ENCODE results near the gene MBNL2.

MBNL2 gene

GRCh38 chr13:97339019-97339987, 117.2 kb downstream of the MBNL2 start:
- in situ Hi-C loops (cut with HindIII; ENCODE audit: low pct_ligation_motif_present, low sequenced_read_pairs) = no loop called here
- Histone ChIP-seq H3K27me3 (replicated peaks) (no peaks in the 10 kb centered on the region), H3K27ac (no peak overlapping the region), H3K36me3 (replicated peaks) (peaks cover 20% of the 10 kb centered on the region), H3K4me3 (ENCODE audit: low read depth, low read length) (no peak overlapping the region)
- no peak for TF ChIP-seq CTCF (IDR thresholded peaks at IDR 0.05; ENCODE audit: low read depth, low read length, missing control alignments)
- DNase-seq = peak; percentile 34

- H3K27ac ChIP-seq = no peak overlapping the region
- in situ Hi-C loops (cut with HindIII; ENCODE audit: low pct_ligation_motif_present, low sequenced_read_pairs) = no loop called here
These were observed 118.0 kb downstream of the MBNL2 start for GRCh38 chr13:97339988-97340749.

GRCh38 chr13:97341135-97341534, 119.0 kb downstream of the MBNL2 start:
- Histone ChIP-seq H3K36me3 (replicated peaks) (peaks cover 16% of the 10 kb centered on the region), H3K27ac (no peak overlapping the region), H3K4me3 (ENCODE audit: low read depth, low read length) (no peak overlapping the region), H3K27me3 (replicated peaks) (no peaks in the 10 kb centered on the region)
- no peak for DNase-seq
- in situ Hi-C loops (cut with HindIII; ENCODE audit: low pct_ligation_motif_present, low sequenced_read_pairs) = no loop called here
- no peak for TF ChIP-seq CTCF (IDR thresholded peaks at IDR 0.05; ENCODE audit: low read depth, low read length, missing control alignments)

More at GRCh38 chr13:97339988-97340749, 118.0 kb downstream of the MBNL2 start:
- TF ChIP-seq CTCF (IDR thresholded peaks at IDR 0.05; ENCODE audit: low read depth, low read length, missing control alignments) = no peak
- DNase-seq = no peak
- H3K4me3 ChIP-seq (ENCODE audit: low read depth, low read length) = no peak overlapping the region
- H3K36me3 ChIP-seq (replicated peaks) = peaks cover 20% of the 10 kb centered on the region
- no peaks in the 10 kb centered on the region for H3K27me3 ChIP-seq (replicated peaks)

- DNase-seq = no peak
- no peak overlapping the region for H3K27ac ChIP-seq
- no peak for TF ChIP-seq CTCF (IDR thresholded peaks at IDR 0.05; ENCODE audit: low read depth, low read length, missing control alignments)
- H3K36me3 ChIP-seq (replicated peaks) = peaks cover 15% of the 10 kb centered on the region
- no peak overlapping the region for H3K4me3 ChIP-seq (ENCODE audit: low read depth, low read length)
- in situ Hi-C loops (cut with HindIII; ENCODE audit: low pct_ligation_motif_present, low sequenced_read_pairs) = no loop called here
- no peaks in the 10 kb centered on the region for H3K27me3 ChIP-seq (replicated peaks)
These were observed 120.0 kb downstream of the MBNL2 start for GRCh38 chr13:97342136-97342535.

GRCh38 chr13:97342936-97343335, 120.8 kb downstream of the MBNL2 start:
- H3K27me3 ChIP-seq (replicated peaks) = no peaks in the 10 kb centered on the region
- no peak for DNase-seq
- H3K36me3 ChIP-seq (replicated peaks) = peaks cover 19% of the 10 kb centered on the region
- TF ChIP-seq CTCF (IDR thresholded peaks at IDR 0.05; ENCODE audit: low read depth, low read length, missing control alignments) = no peak
- in situ Hi-C loops (cut with HindIII; ENCODE audit: low pct_ligation_motif_present, low sequenced_read_pairs) = no loop called here
- H3K27ac ChIP-seq = no peak overlapping the region
- H3K4me3 ChIP-seq (ENCODE audit: low read depth, low read length) = no peak overlapping the region

All from brain microvascular endothelial cell (primary cell).